DOHH2 (cell line): ENCODE data around the gene MIPOL1.

ENCODE experiments used
- CTCF ChIP-seq: fragments of 200-600 bp; sonication (generic); IDR thresholded peaks from one replicate; pipeline ENCODE4 v1.5.1; 2014; ENCODE audit warnings: antibody characterized with exemption, mild to moderate bottlenecking, low read depth, low read length; ENCODE audit not compliant: poor library complexity, severe bottlenecking
- EZH2phosphoT487 ChIP-seq: fragments of 200-600 bp; sonication (generic); IDR thresholded peaks from 2 replicates; pipeline ENCODE4 v1.6.1; 2017; ENCODE audit warnings: borderline replicate concordance, mild to moderate bottlenecking, antibody characterized with exemption, low read length, moderate library complexity, mixed read lengths

GRCh38 chr14:37241198-37241597 lies 43.5 kb downstream of the MIPOL1 start:
- TF ChIP-seq CTCF (no peak), EZH2phosphoT487 (no peak)
